SHP77 (cell line): ENCODE data around the gene TNFSF10.
"Not testable (repeated sequence)": the region's sequence is repeated elsewhere in the genome, so short reads cannot be mapped to it uniquely, and the experiment has no call there.

Source experiments
- DNase-seq, 2 experiments: peaks; one replicate each; lab custom pipeline; 2025; lab: John Stamatoyannopoulos, UW

TNFSF10 gene

DNA sequence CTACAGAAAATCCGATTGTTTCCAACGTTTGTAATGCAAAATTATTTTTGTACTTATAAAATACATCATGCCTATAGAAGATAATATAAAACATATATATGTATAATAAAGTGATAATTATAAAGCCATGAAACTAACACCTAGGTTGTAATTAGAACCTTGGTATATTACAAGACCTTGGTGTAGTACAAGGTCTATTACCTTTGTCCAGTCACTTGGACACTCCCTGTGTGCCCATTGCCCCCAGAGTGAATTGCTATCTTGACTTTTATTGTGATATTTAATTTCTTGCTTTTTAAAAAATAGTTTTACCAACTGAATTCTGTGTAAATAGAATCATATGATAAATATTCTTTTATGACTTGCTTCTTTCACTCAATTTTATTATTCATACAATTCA is 20.7 kb upstream of the TNFSF10 start:
- DNase-seq = no peak

DNA sequence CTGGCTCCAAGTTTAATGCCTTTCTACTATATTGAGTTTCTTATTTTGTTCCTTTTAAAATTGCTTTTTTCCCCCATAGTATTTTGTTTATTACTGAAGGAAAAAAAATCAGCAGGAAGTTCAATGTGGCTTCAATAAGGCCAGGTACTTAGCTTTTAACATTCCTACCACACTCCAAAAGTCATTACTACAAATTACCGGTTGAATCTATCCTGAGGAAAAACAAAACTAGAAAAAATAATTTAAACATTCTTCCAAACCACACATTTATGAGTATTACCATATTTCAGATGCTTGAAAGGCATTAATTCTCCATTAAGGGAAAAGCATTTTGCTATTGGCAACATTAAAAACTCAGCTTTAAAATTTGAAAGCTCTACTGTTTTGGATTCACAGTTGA is 20.2 kb upstream of the TNFSF10 start:
- DNase-seq = no peak

DNA sequence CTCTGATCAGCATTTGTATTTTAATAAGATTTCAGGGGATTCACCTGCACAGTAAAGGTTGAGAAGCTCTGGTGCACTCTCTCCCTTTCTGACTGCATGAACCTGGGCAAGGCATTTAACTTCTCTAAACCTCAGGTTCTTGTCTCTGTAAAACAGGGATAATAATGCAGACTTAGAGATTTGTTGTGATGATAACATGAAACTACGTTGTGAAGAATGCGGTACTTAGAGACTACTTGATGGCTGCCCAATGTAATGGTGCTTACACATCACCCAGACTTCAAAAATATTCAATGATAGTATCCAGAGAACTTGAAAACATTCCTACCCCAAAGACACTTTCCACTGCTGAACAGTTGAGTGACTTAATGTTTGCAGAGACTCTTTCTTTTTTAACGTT is 19.8 kb upstream of the TNFSF10 start:
- no peak for DNase-seq

DNA sequence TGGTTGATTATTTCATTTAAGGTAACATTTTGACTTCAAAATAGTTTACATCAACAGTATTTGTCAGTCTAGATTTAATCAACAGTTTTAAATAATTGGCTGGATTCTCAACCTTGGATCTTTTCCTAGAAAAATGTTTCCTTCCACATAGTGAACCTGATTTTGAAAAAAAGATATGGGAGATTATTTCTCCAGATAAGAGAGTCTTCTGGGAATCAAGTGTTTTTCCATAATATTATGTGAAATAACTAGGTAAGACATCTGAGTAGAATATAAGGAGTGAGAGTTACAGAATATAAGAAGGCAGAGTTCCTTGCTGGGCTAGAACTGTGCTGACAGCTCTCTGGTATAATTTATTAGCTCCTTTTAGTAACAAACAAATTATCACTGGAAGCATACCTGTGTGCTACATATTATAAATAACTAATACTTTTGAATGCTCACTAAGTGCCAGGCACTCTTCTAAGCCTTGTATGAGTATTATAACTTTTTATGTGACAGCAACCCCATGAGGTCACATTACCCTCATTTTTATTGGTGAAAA is 18.8 kb upstream of the TNFSF10 start:
- DNase-seq = no peak

DNA sequence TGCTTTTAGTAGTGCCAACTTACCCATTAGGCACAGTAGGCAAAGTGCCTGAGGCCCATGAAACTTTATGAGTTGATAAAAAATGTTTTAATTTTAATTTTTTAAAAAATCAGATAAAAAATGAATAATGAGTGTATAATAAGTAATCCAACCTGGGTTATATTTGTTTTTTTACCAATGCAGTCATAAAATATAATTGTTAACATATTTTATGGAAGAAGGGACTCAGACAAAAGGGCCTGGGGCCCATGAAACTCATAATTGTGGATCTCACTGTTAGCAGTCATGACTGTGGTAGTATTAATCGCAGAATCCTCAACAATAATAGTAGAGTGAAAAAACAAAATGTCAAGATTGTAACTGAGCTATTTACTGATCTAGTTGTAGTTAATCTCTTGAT is 16.8 kb upstream of the TNFSF10 start:
- DNase-seq = no peak

DNA sequence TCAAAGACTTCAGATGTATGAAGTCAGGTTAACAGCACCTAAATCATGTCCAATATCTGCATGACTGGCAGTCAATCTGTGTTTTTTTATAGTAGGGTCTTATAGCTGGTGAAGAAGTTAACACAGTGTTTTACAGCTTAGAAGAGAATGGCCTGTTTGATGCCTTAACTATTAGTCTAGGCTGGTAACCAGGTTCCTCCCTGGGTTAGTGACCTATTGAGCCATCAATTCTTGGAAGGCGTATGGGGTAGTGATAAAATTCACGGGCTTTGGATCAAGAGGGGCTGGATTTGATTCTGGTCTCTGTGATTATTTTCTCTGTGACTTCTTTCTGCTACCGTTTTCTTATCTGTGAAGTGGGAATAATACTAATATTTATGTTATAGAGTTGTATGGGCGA is 16.0 kb upstream of the TNFSF10 start:
- no peak for DNase-seq

DNA sequence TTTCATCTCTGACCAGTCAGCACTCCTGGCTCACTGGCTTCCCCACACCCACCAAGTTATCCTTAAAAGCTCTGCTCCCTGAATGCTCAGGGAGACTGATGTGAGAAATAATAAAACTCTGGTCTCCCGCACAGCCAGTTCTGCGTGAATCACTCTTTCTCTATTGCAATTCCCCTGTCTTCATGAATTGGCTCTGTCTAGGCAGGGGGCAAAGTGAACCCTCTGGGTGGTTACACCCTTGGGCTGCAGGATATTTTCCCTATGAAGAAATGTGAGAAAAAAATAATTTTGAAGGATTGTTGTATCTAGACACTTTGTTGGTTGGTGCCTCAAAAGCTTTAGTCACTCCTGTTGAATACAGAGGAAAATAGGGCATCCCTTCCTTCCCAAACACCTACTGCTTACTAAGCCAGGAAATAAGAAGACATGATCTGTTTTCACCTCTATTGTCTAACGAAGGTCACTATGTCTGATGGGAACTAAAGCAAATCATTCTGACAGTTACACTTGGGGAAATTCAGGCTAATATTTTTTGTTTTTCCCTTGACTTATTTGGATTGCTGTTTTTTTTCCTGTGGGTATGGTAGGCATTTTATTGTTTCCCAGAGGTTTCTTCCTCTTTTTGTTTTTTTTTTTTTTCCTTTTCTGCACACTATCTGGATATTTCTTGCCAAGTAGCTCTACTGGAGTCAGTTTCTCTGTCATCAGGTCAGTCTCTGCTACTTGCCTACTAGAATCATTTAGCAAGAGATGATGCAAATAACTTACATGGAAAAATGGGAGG is 15.3 kb upstream of the TNFSF10 start:
- DNase-seq = no peak

DNA sequence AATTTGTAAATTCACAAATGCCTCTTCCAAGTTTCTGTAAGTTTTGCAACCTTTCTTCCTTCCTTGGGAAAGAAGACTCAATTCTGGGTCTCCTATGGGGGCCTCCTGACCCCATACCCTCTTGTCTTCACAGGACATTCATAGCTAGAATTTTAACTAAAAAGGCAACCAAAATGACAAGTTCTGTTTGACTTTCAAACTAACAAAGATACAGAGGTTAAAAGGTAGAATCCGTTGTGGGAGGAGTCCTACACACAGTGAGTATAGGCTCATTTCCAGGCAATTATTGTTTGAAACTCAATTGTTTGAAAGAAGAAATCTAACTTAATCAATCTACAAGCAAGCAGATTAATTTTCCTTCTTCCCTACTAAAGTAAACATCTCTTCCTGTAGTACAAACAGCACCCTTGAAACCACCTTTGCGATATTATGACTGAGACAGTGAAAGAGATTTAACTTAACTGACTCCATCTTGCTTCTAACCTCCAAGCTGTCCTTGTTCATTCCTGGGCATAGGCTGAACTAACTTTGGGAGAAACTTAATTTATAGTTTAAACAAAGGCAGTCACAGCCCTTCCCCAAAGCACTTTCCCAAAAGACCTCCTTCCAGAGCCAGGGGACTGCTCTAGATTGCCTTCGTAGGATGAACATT is 14.4 kb upstream of the TNFSF10 start:
- no peak for DNase-seq

DNA sequence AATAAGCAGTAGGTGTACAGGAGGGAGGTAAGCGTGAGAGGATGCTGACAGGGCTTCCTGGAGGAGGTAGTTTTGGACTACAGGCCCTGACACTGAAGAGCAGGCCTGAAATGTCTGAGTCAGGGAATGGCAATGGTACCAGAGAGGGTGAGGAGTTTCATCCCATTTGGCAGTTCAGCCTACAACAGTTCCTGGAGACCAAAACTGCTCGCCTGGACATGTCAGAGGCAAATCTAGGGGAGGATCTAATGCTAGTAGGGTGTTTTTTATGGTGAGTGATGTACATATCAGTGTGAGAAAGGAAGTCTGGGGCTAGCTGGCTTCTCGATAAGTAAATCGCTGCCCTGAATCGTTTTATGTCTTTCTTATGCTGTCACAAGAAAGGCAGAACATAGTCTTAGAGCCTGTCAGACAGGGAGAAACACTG is 13.8 kb upstream of the TNFSF10 start:
- no peak for DNase-seq

DNA sequence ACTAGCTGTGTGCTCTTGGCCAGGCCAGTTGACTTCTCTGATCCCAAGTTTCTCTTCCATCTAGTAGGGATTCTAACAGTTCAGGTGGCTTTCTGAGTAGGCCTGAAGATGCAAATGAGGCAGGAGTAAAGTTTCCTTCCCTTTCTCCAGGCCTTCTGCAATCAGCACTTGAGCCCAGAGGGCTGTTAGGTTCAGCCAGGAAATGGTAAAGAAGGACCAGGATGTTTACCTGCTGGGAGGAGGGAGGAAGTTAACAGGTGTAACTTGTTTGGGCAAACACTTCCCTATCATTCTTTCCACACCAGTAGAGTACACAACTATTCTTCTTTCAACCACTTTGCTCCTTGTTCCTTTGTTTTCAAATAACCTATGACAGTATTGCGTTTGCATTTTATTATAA is 13.3 kb upstream of the TNFSF10 start:
- no peak for DNase-seq

DNA sequence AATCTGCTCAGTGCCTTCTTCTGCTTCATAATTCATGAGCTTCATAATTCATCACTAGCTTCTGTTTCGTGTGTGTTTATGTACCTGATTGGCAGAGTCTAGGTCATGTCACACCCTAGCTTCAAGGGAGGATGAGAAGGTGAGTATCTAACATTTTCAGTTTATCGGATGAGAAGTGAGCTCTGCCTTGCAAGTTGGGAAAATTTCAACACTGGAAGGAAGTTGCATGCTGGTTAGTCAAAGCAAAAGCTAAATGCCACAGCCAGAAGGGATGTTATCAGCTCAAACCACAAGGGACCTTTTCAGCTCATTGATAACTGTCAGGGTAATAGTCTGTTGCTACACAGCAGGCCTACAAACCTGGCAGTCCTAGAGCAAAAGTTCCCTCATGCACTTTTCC is 7.3 kb upstream of the TNFSF10 start:
- DNase-seq = no peak

DNA sequence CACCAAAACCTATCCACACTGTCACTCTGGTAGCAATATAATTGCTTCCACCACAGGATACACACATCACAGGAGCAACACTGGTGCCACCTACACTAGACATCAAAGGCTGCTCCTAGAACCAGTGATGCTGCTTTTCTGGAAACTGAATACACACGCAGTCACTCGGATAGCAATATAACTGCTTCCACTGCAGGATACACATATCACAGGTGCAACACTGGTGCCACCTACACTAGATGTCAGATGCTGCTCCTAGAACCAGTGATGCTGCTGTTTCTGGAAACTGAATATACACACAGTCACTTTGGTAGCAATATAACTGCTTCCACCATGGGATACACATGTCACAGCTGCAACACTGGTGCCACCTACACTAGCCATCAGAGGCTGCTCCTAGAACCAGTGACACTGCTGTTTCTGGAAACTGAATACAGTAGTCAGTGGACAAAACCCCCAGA is 6.9 kb upstream of the TNFSF10 start:
- no peak for DNase-seq

DNA sequence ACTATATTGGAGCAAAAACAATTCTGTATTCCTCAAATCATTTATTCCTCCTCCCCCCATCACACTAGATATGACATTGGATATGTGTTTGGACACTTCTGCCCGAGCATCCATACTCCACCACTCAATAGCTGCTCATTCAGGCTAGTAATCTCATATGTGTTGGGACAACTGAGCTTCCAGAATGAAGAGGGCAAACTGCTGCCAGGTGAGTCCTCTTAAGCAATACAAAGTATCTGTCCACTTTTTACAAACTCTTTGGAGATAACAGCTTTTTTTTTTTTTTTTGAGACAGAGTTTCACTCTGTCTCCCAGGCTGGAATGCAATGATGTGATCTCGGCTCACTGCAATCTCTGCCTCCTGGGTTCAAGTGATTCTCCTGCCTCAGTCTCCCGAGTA is 5.4 kb upstream of the TNFSF10 start:
- no peak for DNase-seq

DNA sequence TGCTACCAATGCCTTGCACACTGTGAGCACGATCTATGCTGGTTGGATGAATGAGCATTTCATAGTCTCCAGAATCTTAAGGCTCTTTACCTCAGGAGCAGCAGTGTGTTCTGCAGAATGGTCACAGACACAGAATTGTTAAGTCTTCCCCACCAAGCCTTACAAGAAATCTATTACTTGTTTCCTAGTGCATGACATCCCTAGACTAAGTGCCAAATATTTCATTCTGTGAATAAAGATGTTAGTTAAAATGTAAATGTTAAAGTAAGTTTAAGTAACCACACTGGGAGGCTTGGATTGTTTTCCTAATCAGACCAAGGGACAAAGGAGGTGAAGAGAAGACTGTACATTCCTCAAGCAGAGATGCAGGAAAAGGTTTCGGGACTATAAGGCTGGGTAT is 4.1 kb upstream of the TNFSF10 start:
- no peak for DNase-seq

DNA sequence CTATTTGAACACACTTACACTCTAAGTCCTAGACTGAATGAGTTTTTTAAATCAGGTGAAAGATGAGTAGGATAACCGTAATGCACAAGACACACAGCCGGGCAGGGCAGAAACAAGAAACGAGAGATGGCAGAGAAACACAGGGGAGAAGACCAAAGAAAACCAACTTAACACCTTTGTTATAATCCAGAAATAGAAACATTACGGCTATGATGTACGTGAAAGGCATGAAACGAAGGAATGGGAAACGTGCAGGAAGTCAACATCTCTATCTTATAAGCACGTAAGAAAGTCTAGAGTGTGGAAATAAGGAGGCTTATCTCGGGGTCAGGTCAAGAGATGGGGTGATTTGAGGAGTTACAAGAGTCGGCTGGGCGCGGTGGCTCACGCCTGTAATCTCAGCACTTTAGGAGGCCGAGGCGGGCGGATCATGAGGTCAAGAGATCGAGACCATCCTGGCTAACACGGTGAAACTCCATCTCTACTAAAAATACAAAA is 1.9 kb upstream of the TNFSF10 start:
- no peak for DNase-seq

DNA sequence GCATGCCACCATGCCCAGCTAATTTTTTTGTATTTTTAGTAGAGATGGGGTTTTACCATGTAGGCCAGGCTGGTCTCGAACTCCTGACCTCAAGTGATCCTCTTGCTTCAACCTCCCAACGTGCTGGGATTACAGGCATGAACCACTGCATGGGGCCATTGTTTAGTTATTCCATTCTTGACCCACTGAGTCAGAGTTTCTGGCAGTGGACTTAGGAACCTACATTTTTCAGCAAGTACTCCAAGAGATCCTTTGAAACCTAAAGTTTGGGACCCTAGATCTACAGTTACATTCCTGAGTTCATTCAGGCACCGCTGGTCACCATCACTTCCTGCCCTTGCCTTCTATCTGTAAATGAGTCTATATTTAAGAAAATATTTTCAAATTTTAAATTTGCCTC is 1.4 kb upstream of the TNFSF10 start:
- DNase-seq = no peak

DNA sequence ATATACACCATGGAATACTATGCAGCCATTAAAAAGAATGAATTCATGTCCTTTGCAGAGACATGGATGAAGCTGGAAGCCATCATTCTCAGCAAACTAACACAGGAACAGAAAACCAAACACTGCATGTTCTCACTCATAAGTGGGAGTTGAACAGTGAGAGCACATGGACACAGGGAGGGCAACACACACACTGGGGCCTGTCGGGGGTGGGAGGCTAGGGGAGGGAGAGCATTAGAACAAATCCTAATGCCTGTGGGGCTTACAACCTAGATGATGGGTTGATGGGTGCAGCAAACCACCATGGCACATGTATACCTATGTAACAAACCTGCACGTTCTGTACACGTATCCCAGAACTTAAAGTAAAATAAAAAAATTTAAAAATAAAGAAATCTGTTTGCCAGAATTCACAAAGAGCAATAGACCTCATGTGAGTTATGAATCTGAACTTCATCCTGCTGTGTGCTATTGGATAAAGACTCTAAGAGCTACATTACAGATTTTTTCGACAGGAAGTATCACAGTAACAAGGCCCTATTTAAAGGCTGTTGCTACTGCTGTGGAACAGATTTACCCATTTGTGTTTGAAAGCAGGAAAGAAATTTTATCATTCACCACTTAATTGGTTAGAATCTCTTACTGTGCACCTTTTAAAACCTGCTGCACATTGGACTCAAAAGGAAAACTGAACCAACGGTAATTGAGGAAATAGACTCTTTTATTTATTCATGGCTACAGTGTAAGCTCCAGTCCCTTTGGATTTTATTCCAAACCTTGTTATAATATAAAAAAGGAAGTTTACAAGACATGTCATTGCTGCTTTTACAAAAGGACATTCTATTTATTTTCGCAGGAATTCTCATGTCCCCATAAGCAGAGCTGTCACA is 1.1 kb downstream of the TNFSF10 start:
- not testable (repeated sequence) for DNase-seq

DNA sequence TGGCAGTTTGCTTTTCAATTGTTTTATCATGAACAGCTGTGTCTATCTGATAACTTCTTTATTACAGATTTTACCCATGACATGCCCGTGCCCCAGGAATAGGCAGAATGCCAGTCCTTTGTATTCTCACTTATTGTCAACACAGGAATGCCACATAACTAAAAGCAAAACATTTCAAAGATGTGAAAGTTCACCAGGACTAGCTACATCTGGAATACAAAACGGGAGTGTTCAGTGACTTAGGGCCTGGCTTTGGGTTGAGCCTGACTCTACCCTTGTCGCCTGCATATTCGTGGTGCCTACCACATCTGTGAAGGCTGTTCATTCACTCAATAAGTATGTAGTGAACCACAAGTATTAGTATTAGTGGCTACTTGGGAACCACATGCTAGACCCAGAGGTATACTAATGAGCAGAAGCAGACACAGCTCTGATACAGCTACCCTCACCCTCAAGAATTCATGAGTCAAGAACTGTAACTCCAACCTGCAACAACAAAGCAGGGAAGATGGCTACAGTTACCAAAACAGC is 2.9 kb downstream of the TNFSF10 start:
- DNase-seq = no peak

DNA sequence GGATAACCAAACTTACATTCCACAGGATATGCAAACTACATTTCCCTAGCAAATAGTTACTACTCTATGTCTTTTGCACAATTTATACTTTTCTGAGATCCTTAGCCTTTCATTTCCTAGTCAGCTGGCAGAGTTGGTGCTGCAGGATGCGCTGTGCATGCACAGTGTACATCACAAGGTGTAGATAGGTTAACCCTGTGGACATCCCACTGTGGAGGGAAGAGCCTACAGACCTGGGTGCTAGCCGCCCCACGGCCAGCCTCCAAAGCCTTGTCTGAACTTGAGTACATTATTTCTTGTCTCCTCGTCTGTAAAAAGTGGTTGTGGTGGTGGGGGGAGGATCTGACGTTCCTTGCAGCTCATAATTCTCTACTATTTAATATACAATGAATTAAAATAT is 3.5 kb downstream of the TNFSF10 start:
- no peak for DNase-seq

DNA sequence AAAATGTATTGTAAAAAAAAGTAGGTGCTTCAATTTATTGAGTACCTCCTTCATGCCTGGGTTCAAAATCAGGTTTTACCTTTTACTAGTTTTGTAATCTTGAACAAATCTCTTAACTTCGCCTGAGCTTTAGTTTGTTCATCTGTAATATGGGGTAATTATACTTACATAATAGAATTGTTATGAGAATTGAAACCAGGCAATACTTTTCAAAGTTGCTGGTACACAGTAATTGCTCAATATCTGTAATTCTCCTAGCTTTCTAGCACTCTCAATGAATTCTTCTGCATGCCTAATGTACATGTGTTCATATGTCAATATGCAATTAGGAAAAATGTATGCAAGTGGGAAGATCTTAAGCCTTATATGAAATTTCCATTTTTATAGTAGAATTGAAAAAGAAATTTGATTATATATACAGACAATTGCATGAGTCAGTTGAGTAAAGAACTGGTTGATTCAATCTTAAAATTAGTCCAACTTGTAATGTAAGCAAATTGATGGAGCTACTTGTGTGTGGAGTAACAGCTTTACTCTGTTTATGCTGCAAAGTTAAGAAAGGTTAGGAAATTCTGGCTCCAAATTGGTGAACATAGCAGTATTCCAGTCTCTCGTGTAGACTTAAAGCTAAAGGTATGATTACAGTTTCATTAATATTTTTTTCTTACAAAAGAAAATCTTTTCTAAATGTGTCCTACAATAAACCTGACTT is 4.1 kb downstream of the TNFSF10 start:
- DNase-seq = no peak

DNA sequence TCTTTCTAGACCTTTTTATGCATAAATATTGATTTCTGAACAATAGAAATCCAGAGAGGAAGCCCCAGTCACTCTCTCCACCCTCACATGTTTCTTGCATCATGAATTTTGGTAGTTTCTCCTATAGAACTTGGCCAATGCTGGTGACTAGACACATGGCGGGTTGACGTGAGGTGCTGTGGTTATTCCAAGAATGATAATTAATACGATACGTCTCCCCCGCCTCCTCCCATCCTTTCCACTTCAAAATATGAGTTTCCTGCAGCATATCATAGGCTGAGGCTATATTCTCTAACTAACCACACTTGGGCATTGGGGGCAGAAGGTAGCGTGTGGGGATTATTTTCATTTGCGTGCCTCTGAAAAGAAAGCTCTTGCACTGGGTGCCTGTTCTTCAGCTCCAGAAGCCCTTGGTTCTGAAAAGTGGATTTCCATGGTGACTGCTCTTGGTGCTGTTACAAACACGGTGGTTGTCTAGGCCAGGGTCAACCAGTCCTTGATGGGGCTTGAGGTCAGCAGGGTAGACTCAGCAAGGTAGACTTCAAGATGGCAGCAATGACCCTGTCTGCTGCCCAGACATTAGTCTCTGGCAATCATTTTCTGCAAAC is 5.3 kb downstream of the TNFSF10 start:
- DNase-seq = no peak
